ENCODE data around the gene TMEM114.
A peak's percentile ranks its signal among the peaks of the same experiment; 100 is the strongest.
"Not testable (repeated sequence)": the region's sequence is repeated elsewhere in the genome, so short reads cannot be mapped to it uniquely, and the experiment has no call there.

TMEM114 gene

DNA sequence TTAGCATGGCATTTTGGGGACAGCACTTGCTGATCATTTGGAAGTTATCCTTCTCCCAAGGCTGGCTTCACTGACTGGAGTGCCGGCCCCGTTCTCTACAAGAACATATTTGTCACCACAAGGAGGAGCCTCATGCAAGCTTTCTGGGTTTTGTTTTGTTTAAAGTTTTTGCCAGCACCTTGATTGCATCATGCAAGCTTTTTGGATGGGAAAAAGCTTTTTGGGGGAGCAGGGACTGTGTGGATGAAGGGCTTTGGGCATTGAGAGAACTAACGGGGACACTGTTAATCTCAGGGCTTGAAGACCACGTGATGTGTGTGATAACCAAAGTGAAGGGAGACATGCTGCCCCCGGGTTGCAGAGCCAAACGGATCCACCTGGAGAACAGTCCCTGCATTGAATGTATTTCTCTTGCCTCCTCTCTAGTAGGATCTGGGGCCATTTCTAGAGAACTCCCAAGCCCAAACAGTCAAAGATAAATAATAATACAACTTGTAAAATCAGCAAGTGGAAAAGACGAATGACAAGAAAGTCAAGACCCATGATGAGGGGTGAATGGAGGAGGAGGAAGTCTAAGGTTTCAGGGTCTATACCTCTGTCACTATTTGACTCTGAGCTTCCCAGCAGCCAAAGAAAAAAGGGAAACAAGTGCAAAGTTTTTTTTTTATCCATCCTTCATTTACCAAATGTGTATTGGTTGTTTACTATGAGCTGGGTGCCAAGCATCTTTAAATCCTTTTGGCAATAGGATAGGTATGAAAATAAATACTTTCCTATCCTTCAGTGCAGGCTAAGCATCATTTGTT is 17.2 kb downstream of the TMEM114 start:
- DNase-seq (ENCODE audit: low spot score), result peak; percentile 59

DNA sequence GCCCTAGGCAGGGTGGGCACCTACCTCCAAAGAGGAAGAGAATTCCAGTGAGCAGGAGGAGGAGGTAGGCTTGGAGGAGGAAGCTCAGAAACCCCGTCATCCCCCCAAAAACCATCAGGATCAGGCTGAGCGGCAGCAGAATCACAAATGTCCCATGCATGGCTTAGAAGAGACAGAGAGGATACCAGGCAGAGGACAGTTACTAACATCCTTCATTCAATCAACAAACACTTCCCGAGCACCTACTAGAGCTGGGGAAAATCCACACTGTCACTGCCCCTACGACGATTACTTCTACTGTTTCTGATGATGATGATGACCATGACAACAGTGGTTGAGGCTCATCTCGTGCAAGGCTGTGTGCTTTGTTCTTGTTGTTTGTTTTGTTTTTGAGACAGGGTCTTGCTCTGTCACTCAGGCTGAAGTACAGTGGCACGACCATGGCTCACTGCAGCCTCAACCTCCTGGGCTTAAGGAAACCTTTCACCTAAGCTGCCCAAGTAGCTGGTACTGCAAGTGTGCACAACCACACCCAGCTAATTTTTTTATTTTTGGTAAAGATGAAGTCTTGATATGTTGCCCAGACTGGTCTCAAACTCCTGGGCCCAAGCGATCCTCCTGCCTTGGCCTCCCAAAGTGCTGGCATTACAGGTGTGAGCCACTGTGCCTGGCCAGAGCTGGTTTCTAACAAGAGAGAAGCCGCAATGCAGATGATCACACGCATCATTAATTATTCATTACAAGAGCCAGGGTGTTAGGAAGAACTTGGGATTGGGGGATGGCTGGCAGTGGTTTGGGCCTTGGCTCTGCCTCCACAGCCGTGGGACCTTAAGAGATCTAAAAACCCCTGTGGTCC is 18.0 kb downstream of the TMEM114 start:
- no peak for DNase-seq (ENCODE audit: low spot score)

DNA sequence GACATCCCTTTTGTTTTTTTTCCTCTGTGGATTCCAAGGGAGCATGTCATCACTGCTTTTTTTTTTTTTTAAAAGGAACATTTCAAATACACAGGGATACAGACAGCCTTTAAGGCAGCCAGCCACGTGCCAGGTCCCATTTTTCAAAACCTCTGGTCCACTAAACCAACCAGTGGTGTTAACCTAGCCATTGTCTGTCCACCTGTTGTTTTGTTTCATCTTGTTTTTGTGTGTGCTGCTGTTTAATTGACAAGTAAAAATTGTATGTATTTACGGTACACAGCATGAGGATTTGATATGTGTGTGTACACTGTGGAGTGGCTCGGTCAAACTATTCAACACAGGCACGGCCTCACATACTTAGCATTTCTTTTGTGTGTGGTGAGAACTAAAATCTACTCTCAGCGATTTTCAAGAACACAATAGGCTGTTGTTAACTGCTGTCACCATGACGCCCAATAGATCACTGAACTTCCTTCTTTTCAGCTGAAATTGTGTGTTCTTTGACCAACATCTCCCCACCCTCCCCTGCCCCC is 19.2 kb downstream of the TMEM114 start:
- DNase-seq (ENCODE audit: low spot score), result no peak

DNA sequence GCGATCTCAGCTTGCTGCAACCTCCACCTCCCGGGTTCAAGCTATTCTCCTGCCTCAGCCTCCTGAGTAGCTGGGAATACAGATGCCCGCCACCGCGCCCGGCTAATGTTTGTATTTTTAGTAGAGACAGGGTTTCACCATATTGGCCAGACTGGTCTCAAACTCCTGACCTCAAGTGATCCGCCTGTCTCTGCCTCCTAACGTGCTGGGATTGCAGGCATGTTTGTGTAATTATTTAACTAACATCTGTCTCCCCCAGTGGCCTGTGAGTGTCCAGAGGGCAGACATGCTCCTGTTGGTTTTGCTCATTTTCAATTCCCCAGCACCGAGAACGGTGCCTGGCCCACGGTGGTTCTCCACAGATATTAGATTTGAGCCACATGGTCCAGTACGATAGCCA is 19.9 kb downstream of the TMEM114 start:
- not testable (repeated sequence) for DNase-seq (ENCODE audit: low spot score)

DNA sequence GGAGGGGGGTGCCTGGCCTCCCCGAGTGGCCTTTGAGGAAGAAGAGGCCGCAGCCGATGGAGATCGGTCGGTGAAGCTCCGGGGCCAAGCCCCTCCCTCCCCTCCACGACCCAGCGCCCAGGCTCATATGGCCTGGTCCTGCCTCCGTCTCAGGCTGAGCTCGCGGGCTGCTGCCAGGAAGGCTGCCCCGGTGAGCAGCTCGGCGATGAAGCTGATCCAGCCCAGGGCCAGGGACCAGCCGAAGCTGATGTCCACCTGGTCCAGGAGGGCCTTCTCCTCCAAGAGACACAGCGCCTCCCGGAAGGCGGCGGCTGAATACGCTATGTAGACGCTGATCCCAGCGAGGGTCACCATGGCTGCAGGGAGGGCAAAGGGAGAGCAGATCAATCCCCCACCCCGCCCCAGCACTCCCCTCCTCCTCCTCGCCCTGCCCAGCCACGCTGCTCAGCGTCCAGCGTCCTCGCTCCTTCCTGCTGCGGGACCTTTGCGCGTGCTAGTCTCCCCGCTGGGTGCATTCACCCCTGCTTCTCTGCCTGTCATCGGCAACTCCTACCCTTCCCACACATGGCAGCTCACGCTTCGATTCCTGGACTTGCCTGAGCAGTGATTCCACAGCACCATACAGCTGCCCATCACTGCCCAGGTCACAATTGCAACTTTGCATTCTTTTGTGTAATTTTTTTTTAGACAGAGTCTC is 20.5 kb downstream of the TMEM114 start:
- DNase-seq (ENCODE audit: low spot score), result no peak

DNA sequence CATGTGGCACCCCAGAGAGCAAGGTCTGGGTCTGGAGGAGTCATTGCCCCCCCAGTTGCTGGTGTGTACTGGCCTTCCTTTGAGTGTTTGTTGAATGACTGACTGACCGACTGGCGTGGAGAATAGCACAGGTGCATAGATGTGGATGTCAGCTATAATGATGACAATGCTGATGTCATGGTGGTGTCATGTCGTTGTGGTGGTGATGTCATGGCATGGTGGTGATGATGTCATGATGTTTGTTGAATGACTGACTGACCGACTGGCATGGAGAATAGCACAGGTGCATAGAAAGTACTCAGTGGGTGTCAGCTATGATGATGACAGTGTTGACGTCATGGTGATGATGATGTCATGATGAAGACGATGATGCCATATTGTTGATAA is 22.1 kb downstream of the TMEM114 start:
- DNase-seq (ENCODE audit: low spot score), result peak; percentile 34

DNA sequence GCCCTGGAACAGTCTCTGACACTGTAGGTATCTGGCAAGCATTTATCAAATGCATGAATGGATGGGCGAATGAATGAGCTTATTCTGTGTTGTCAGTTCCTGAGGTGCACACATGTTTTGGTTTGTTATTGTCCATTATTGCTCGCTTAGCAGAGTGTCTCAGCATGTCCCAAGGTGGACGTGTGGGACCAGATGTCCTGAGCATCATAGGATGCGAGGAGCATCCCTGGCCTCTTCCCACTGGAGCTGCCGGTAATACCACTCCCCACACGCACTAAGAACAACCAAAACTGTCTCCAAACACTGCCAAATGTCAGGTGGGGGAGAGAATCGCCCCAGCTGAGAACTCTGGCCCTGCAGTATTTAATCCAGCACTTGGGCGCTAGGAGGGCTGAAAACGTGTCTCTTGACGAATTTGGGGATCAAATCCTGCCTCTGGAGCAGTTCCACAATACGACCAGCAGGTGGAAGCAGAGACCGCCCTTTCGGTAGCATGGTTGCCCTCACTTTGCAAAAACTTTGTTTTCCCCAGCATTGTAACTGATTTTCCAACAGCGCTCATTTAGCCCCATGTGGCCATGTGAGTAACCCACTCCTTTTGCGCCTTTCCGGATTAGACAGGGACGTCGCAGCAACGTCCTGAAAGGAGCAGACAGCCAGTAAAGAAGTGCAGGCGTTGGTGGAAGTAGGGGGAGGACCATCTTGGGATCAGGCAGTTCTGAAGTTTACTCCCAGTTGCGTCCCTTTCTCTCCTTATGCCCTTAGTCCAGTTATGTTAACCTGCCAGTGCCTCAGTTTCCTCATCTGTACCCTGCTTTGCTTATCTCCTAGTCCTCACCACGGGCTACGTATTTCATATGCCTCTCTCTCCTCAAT is 22.7 kb downstream of the TMEM114 start:
- peak; percentile 93 for DNase-seq (ENCODE audit: low spot score)

DNA sequence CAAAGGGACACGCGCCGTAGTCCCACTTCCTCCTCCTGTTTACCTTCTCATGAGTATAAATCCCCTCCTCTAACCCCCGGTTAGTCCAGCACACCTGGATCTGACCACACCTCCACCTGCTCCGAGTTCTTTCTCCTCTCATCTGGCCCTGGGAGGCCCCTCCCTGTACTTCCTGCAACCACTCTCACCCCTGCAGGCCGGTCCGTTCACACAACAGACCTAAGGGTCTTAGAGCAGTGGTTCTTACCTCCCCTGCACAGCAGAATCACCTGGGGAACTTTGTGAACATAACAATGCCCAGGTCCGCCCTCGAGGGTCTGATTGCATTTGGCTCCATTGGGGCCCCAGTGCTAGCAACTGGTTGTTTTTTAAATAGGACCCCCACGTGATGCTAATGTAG is 24.8 kb downstream of the TMEM114 start:
- no peak for DNase-seq (ENCODE audit: low spot score)

DNA sequence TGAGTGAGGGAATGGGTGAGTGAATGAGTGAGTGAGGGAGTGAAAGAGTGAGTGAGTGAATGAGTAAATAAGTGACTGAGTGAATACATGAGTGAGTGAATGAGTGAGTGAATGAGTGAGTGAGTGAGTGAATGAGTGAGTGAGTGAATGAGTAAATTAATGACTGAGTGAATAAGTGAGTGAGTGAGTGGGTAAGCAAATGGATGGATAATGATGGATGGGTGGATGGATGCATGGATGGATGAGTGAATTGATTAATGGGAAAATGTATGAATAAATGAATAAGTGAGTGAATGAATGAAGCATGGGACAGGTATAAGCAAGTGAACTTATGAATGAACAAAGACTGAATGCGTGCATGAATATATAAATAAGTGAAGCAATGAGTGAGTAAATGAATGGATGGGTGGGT is 25.4 kb downstream of the TMEM114 start:
- no peak for DNase-seq (ENCODE audit: low spot score)

DNA sequence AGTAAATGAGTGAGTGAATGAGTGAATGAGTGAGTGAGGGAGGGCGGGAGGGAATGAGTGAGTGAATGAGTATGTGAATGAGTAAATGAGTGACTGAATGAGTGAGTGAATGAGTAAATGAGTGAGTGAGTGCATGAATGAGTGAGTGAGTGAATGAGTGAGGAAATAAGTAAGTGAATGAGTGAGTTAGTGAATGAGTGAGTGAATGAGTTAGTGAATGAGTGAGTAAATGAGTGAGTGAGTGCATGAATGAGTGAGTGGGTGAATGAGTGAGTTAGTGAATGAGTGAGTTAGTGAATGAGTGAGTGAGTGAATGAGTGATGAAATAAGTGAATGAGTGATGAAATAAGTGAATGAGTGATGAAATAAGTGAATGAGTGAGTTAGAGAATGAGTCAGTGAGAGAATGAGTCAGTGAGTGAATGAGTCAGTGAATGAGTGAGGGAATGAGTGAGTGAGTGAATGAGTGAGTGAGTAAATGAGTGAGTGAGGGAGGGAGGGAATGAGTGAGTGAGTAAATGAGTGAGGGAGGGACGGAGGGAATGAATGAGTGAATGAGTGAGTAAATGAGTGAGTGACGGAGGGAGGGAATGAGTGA is 26.3 kb downstream of the TMEM114 start:
- DNase-seq (ENCODE audit: low spot score), result not testable (repeated sequence)

DNA sequence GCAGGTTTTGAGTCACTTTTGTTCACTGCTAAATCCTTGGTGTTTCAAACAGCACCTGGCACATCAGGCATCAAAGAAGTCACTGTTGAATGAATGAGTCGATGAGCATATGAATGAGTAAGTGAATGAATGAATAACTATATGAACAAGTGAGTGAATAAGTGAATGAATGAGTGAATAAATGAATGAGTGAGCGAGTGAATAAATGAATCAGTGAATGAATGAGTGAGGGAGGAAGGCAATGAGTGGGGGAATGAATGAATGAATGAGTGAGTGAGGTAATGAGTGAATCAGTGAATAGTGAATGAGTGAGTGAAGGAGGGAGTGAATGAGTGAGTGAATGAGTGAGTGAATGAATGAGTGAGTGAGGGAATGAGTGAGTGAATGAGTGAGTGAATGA is 28.8 kb downstream of the TMEM114 start:
- DNase-seq (ENCODE audit: low spot score), result no peak

DNA sequence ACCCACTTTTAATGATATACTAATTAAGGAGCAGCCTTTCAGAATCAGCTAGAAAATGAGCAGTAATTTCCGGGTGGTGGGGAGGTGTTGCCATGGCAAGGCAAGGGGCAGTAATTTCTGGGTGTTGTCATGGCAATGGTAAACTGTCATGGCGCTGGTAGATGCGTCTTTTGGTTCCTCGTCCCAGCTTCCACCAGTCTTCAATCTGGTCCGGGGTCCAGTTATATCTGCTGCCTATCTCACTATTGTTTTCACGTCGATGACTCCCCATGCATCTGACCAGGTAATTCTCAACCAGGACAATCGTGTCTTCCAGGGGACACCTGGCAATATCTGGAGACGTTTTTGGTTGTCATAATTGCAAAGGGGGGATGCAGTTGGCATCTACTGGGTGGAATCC is 34.9 kb downstream of the TMEM114 start:
- DNase-seq (ENCODE audit: low spot score), result no peak

DNA sequence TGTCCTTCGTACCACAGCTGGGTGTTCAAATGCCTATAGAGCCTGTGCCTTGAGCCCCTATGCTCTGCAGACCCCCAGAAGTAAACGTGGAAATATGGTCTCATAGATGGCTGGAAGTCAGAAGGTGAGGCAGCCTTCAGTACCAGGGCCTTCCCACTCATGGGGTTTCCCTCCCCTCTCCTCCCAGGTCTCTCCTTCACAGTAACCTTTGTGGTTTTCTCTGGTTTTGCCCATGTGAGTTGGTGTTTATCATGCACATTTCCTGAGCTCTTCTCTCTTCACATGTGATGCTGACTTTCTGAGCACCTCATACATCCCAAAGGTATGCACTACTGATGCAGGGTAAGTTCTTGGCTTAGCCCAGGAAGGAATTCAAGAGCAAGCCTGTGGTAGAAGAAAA is 35.4 kb downstream of the TMEM114 start:
- DNase-seq (ENCODE audit: low spot score), result no peak

DNA sequence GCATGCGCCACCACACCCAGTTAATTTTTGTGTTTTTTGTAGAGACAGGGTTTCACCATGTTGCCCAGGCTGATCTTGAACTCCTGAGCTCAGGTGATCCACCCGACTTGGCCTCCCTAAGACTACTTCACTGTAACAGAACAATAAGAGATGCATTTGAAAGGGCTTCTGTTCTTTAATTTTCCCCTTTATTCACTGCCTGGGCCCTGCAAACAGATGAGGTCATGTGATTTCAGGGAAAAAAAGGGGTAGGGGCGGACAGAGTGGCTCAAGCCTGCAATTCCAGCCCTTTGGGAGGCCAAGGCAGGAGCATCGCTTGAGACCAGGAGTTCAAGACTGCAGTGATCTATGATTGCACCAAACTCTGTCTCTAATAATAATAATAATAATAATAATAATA is 36.3 kb downstream of the TMEM114 start:
- DNase-seq (ENCODE audit: low spot score), result no peak

DNA sequence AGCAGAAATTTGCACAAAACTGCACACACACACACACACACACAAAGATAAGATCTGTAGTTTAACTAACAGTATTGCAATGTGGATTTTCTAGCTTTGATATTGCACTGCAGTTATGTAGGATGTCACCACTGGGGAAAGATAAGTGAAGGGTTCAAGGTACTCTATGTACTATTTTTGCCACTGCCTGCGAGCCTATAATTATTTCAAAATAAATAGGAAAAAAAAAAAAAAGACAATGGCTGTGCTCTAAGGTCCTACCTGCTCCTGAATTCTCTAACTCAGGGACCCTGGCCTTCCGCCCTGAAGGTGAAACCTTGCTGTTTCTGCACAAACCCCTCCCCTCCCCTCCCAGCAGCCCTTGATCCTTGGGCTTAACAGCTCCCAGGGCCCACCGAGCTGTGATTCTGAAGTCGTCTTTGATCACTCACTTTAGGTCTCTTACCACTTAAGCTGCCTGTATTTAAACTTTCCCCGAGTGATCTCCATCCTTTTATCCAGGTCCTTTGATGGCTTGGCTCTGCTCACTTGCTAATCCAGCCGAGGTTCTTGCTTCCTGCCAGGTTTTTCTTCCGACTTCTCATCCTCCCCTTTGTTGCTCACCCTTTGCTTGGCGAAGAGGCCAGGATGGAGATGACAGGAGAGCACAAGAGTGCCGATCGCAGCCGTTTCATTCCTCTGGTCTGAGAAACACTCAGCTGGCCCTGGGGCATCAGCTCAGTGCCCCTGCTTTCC is 37.7 kb downstream of the TMEM114 start:
- DNase-seq (ENCODE audit: low spot score), result no peak

DNA sequence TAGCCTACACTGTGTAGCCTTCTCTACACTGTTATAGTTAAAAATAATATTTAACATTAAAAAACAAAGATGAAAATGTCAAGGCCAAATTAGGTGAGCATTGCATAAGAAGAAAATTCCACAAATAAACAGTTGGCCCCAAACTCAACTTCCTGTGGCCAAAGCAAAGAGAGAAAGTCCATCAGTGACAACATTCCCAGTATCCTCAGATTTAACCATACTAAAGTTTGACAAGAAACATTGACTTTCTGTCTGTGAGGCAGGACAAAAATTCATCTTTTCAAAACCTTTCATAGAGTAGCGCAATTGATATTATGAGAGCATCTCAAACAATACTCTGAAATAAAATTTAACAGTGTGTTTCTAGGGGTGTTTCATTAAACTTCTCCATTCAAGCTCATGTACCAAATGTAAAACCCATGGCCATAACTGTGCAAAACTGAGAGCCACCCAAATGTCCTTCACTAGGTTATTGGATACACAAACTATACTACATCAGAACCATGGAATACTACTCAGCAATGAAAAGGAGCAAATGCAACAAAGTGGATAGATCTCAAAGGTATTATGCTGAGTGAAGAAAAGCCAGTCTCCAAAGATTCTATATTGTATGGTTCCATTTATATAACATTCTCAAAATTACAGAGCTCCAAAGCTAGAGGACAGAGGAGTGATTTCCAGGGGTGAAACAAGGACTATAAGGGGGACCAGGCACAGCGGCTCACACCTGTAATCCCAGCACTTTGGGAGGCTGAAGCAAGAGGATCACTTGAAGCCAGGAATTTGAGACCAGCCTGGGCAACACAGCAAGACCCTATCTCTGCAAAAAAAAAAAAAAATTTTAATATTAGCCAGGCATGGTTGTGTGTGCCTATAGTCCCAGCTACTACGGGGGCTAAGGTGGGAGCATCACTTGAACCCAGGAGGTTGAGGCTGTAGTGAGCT is 38.7 kb downstream of the TMEM114 start:
- no peak for DNase-seq (ENCODE audit: low spot score)

DNA sequence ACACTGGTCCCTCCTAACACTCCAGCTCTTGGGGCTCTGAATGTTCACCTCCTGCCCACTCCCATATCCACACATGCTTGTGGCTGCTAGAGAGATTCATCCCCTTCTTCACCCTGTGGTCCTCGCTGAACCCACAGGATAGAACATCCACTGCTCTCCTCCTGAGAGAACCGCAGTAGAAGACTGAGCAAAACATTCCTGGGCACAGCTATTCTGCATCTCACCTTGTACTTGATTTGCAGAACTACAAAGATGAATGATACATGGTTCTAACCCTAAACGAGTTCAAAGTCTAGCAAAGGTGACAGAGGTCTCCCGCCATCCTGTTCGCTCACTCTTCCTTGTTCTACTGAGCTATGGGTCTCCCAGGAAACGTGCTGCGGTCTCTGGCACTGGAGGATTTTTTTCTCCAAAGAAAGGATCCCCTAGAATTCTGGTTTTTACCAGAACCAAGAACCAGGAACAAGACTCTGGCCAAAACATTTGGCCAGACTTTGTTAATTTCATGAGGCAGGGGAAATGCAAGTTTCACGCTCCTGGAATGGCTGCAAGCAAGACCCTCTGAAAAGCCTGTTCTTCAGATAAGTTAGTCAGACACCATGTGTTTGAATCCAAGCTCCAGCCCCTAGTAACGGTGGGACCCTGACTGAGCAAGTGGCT is 39.5 kb downstream of the TMEM114 start:
- no peak for DNase-seq (ENCODE audit: low spot score)

DNA sequence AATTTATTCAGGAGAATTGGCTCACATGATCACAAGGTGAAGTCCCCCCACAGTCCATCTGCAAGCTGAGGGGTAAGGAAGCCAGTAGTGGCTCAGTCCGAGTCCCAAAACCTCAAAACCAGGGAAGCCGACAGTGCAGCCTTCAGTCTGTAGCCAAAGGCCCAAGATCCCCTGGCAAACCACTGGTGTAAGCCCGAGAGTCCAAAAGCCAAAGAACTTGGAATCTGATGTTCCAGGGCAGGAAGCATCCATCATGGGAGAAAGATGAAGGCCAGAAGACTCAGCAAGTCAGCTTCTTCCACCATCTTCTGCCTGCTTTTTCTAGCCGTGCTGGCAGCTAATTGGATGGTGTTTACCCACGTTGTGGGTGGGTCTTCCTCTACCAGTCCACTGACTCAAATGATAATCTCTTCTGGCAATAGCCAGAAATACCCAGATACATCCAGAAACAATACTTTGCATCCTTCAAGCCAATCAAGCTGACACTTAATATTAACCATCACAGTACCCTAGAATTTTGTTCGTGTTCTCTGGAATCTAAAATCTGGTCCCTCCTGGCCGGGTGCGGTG is 40.4 kb downstream of the TMEM114 start:
- DNase-seq (ENCODE audit: low spot score), result no peak

All from RKO (cell line).